ENCODE results near the gene TFB1M.

GRCh38 chr6:155287762-155288161 lies 26.5 kb downstream of the TFB1M start:
- TF ChIP-seq CTCF (IDR thresholded peaks at IDR 0.05; ENCODE audit: low read length) (no peak), EZH2 (optimal IDR thresholded peaks at IDR 0.05; ENCODE audit: low read depth, low read length) (no peak)

Data from MM.1S (cell line).